ENCODE data around the gene ACKR3.

The ACKR3 gene

DNA sequence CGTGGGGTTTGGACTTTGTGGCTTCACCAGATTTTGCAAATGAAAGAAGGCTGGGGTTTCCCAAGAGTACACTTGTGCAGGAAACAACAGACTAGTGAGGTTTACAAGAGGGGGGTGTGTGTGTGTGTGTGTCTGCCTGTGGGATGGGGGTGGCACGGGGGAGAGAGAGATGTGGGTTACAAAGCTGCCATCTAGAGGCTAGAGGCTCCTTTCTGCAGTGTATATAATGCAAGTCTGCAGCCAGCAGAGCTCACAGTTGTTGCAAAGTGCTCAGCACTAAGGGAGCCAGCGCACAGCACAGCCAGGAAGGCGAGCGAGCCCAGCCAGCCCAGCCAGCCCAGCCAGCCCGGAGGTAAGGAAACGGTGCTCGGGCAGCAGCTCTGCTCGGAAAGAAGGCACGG lies at the start of gene ACKR3:
Gene ACKR3 (plus strand): TSS at position 253 of the 401 bp plus-strand sequence. CDS start 10,641 bp downstream, outside the sequence.
- no peaks in the 10 kb centered on the region for H3K27me3 ChIP-seq (ENCODE audit: insufficient read depth, low read length, poor library complexity, severe bottlenecking)
- peaks cover 6% of the 10 kb centered on the region; the same call in 1 of the 2 replicates for H3K79me2 ChIP-seq (ENCODE audit: insufficient read depth, low read length)
- H2AFZ ChIP-seq (ENCODE audit: low read length) = no peak within 1 kb of the TSS
- H3F3A ChIP-seq (ENCODE audit: low read depth) = no peaks in the 10 kb centered on the region
- H3K4me1 ChIP-seq (ENCODE audit: insufficient read depth, low read length, poor library complexity, severe bottlenecking) = peaks cover 33% of the 10 kb centered on the region
- no peaks in the 10 kb centered on the region for H4K20me1 ChIP-seq (ENCODE audit: insufficient read depth, low read length, poor library complexity, severe bottlenecking)
- H3K4me3 ChIP-seq (ENCODE audit: low read length, poor library complexity, severe bottlenecking) = peak within 1 kb of the TSS; percentile 54
- H3K36me3 ChIP-seq (ENCODE audit: insufficient read depth, low read length) = no peaks in the 10 kb centered on the region
- no peaks in the 10 kb centered on the region for H3K9me3 ChIP-seq (ENCODE audit: insufficient read depth, low read depth, low read length)
- peak within 1 kb of the TSS; percentile 45 for H3K9ac ChIP-seq (ENCODE audit: low read depth, low read length, poor library complexity, severe bottlenecking)
- H3K4me2 ChIP-seq (ENCODE audit: low read depth, low read length, poor library complexity, severe bottlenecking) = peak within 1 kb of the TSS; percentile 69
- H3K9me2 ChIP-seq (replicated peaks; ENCODE audit: low read depth, low read length) = no peaks in the 10 kb centered on the region
- TF ChIP-seq, protein P1, sequence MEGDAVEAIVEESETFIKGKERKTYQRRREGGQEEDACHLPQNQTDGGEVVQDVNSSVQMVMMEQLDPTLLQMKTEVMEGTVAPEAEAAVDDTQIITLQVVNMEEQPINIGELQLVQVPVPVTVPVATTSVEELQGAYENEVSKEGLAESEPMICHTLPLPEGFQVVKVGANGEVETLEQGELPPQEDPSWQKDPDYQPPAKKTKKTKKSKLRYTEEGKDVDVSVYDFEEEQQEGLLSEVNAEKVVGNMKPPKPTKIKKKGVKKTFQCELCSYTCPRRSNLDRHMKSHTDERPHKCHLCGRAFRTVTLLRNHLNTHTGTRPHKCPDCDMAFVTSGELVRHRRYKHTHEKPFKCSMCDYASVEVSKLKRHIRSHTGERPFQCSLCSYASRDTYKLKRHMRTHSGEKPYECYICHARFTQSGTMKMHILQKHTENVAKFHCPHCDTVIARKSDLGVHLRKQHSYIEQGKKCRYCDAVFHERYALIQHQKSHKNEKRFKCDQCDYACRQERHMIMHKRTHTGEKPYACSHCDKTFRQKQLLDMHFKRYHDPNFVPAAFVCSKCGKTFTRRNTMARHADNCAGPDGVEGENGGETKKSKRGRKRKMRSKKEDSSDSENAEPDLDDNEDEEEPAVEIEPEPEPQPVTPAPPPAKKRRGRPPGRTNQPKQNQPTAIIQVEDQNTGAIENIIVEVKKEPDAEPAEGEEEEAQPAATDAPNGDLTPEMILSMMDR (conservative IDR thresholded peaks at IDR 0.05; ENCODE audit: low read length) = peak; percentile 83
- TF ChIP-seq EZH2phosphoT487 (IDR thresholded peaks at IDR 0.05; ENCODE audit: borderline replicate concordance) = no peak

DNA sequence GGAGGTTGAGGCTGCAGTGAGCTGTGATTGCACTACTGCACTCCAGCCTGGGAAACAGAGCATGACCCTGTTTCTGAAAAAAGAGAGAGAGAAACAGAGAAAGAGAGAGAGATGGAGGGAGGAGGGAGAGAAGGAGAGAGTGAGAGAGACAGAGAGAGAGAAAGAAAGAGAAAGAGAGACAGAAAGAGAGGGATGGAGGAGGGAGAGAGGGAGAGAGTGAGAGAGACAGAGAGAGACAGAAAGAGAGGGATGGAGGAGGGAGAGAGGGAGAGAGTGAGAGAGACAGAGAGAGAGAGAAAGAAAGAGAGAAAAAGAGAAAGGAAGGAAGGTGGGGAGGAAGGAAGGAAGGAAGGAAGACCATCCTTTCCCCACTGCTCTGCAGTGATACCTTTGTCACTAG lies 48.1 kb upstream of the ACKR3 start:
- Histone ChIP-seq H3K4me3 (ENCODE audit: low read length, poor library complexity, severe bottlenecking) (no peak overlapping the region), H3K9ac (ENCODE audit: low read depth, low read length, poor library complexity, severe bottlenecking) (no peak overlapping the region), H3K4me1 (ENCODE audit: insufficient read depth, low read length, poor library complexity, severe bottlenecking) (peaks cover 9% of the 10 kb centered on the region), H3K36me3 (ENCODE audit: insufficient read depth, low read length) (no peaks in the 10 kb centered on the region), H4K20me1 (ENCODE audit: insufficient read depth, low read length, poor library complexity, severe bottlenecking) (no peaks in the 10 kb centered on the region), H3K9me2 (replicated peaks; ENCODE audit: low read depth, low read length) (no peaks in the 10 kb centered on the region), H3F3A (ENCODE audit: low read depth) (no peaks in the 10 kb centered on the region), H3K79me2 (ENCODE audit: insufficient read depth, low read length) (no peaks in the 10 kb centered on the region), H3K9me3 (ENCODE audit: insufficient read depth, low read depth, low read length) (no peaks in the 10 kb centered on the region), H2AFZ (ENCODE audit: low read length) (no peak overlapping the region), H3K4me2 (ENCODE audit: low read depth, low read length, poor library complexity, severe bottlenecking) (no peak overlapping the region), H3K27me3 (ENCODE audit: insufficient read depth, low read length, poor library complexity, severe bottlenecking) (no peaks in the 10 kb centered on the region)
- TF ChIP-seq, protein P1 (conservative IDR thresholded peaks at IDR 0.05; ENCODE audit: low read length) = no peak
- TF ChIP-seq EZH2phosphoT487 (IDR thresholded peaks at IDR 0.05; ENCODE audit: borderline replicate concordance) = no peak

DNA sequence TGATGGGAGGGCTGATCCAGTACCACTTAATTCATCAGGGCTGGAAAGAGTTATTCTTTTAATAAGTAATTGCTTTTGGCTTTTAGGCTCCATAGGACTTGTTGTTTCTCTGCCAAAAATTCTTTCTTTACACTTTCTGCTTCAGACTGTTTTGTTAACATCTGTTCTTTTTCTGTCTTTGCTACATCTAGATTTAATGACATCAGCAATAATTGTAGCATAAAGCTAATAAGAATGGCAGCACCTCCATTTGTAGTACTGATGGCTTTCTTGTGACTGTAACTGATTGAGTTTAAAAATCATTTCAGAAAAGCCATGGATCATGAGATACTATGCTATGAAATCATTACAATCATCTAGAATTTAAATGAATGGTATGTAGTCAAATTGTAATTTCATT lies 46.4 kb upstream of the ACKR3 start:
- H4K20me1 ChIP-seq (ENCODE audit: insufficient read depth, low read length, poor library complexity, severe bottlenecking) = no peaks in the 10 kb centered on the region
- no peaks in the 10 kb centered on the region for H3K9me3 ChIP-seq (ENCODE audit: insufficient read depth, low read depth, low read length)
- H3K9ac ChIP-seq (ENCODE audit: low read depth, low read length, poor library complexity, severe bottlenecking) = no peak overlapping the region
- H3K36me3 ChIP-seq (ENCODE audit: insufficient read depth, low read length) = no peaks in the 10 kb centered on the region
- H3K79me2 ChIP-seq (ENCODE audit: insufficient read depth, low read length) = no peaks in the 10 kb centered on the region
- H3K4me2 ChIP-seq (ENCODE audit: low read depth, low read length, poor library complexity, severe bottlenecking) = no peak overlapping the region
- no peak overlapping the region for H2AFZ ChIP-seq (ENCODE audit: low read length)
- no peaks in the 10 kb centered on the region for H3K27me3 ChIP-seq (ENCODE audit: insufficient read depth, low read length, poor library complexity, severe bottlenecking)
- no peak overlapping the region for H3K4me3 ChIP-seq (ENCODE audit: low read length, poor library complexity, severe bottlenecking)
- TF ChIP-seq EZH2phosphoT487 (IDR thresholded peaks at IDR 0.05; ENCODE audit: borderline replicate concordance) = no peak
- TF ChIP-seq, protein P1 (conservative IDR thresholded peaks at IDR 0.05; ENCODE audit: low read length) = no peak
- H3K4me1 ChIP-seq (ENCODE audit: insufficient read depth, low read length, poor library complexity, severe bottlenecking) = peaks cover under 1% of the 10 kb centered on the region
- H3K9me2 ChIP-seq (replicated peaks; ENCODE audit: low read depth, low read length) = no peaks in the 10 kb centered on the region
- H3F3A ChIP-seq (ENCODE audit: low read depth) = no peaks in the 10 kb centered on the region
